KMS-11 (cell line): ENCODE data around the gene FCHO2.

Source experiments
- H2AFZ ChIP-seq: fragments of 200-600 bp; sonication (generic); 2 replicates; pipeline ENCODE4 v1.6.1; 2016; ENCODE audit warnings: antibody characterized with exemption, mixed run types, low read depth
- H3K27ac ChIP-seq: fragments of 200-600 bp; sonication (generic); 2 replicates; pipeline ENCODE4 v1.6.1; 2016; ENCODE audit warnings: mild to moderate bottlenecking, mixed run types
- H3K27me3 ChIP-seq: fragments of 200-600 bp; sonication (generic); 2 replicates; pipeline ENCODE4 v1.6.1; 2017; ENCODE audit warnings: mild to moderate bottlenecking, low read depth, mixed run types, moderate library complexity; ENCODE audit not compliant: insufficient read depth
- H3K36me3 ChIP-seq: fragments of 200-600 bp; sonication (generic); 2 replicates; pipeline ENCODE4 v1.6.1; 2017; ENCODE audit warnings: mild to moderate bottlenecking, mixed run types; ENCODE audit not compliant: insufficient read depth
- H3K4me1 ChIP-seq: fragments of 200-600 bp; sonication (generic); 2 replicates; pipeline ENCODE4 v1.6.1; 2016; ENCODE audit warnings: mild to moderate bottlenecking, low read depth, mixed run types; ENCODE audit not compliant: poor library complexity, severe bottlenecking
- H3K4me2 ChIP-seq: fragments of 200-600 bp; sonication (generic); 2 replicates; pipeline ENCODE4 v1.7.0; 2016; ENCODE audit warnings: mild to moderate bottlenecking, mixed run types
- H3K4me3 ChIP-seq: fragments of 200-600 bp; sonication (generic); IDR thresholded peaks from 2 replicates; pipeline ENCODE4 v1.6.1; 2017; ENCODE audit warnings: low read depth, low read length, mixed read lengths; ENCODE audit not compliant: insufficient read depth
- H3K79me2 ChIP-seq: fragments of 200-600 bp; sonication (generic); 2 replicates; pipeline ENCODE4 v1.6.1; 2016; ENCODE audit warnings: low read depth, mixed run types; ENCODE audit not compliant: insufficient read depth
- H3K9ac ChIP-seq: fragments of 200-600 bp; sonication (generic); 2 replicates; pipeline ENCODE4 v1.6.1; 2016; ENCODE audit warnings: mild to moderate bottlenecking, mixed run types
- H4K20me1 ChIP-seq: fragments of 200-600 bp; sonication (generic); 2 replicates; pipeline ENCODE4 v1.6.1; 2016; ENCODE audit warnings: mild to moderate bottlenecking, mixed run types; ENCODE audit not compliant: insufficient read depth
- TF ChIP-seq, protein P1 (sequence below): fragments of 200-600 bp; sonication (generic); conservative IDR thresholded peaks from 2 replicates; pipeline ENCODE4 v1.6.1; 2017; ENCODE audit warnings: low read depth, mild to moderate bottlenecking, antibody characterized with exemption, low read length, moderate library complexity, mixed read lengths

FCHO2 gene

GRCh38 chr5:72936893-72937292, 18.9 kb upstream of the FCHO2 start:
- Histone ChIP-seq H3K27me3 (no peaks in the 10 kb centered on the region), H3K4me1 (no peaks in the 10 kb centered on the region), H3K4me3 (no peak overlapping the region), H3K36me3 (no peaks in the 10 kb centered on the region), H4K20me1 (no peaks in the 10 kb centered on the region), H3K9ac (no peak overlapping the region), H3K4me2 (no peak overlapping the region), H3K79me2 (no peaks in the 10 kb centered on the region), H3K27ac (no peak overlapping the region), H2AFZ (no peak overlapping the region)
- TF ChIP-seq, protein P1, sequence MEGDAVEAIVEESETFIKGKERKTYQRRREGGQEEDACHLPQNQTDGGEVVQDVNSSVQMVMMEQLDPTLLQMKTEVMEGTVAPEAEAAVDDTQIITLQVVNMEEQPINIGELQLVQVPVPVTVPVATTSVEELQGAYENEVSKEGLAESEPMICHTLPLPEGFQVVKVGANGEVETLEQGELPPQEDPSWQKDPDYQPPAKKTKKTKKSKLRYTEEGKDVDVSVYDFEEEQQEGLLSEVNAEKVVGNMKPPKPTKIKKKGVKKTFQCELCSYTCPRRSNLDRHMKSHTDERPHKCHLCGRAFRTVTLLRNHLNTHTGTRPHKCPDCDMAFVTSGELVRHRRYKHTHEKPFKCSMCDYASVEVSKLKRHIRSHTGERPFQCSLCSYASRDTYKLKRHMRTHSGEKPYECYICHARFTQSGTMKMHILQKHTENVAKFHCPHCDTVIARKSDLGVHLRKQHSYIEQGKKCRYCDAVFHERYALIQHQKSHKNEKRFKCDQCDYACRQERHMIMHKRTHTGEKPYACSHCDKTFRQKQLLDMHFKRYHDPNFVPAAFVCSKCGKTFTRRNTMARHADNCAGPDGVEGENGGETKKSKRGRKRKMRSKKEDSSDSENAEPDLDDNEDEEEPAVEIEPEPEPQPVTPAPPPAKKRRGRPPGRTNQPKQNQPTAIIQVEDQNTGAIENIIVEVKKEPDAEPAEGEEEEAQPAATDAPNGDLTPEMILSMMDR, result no peak

DNA sequence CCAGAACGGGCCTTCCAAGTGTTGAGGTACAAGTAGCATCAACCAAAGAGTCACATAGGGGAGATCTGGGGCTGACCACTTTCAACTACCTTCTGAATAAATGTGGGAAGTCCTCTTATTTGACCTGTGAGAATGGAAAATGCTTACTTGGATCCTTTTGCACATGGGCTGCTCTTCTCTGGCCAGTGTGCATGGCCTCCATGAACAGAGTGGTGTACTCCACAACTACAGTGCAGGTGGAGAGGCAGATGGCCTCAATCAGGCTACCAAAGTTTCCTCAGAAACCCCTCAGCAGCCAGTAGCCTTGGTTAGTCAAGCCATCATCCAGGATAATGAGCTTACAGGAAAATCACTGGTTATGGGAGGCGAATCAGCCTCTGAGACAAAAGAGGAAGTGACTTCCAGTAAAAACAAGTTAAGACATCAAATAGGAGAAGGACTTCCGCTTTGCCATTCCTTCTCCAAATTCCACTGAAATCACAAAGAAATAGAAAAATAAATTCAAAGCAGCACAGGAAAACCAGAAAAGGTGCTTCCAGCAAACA, 18.3 kb upstream of the FCHO2 start:
- Histone ChIP-seq H3K27me3 (no peaks in the 10 kb centered on the region), H3K79me2 (no peaks in the 10 kb centered on the region), H3K4me2 (no peak overlapping the region), H3K9ac (no peak overlapping the region), H3K4me3 (no peak overlapping the region), H3K4me1 (no peaks in the 10 kb centered on the region), H4K20me1 (no peaks in the 10 kb centered on the region), H3K27ac (no peak overlapping the region), H3K36me3 (no peaks in the 10 kb centered on the region), H2AFZ (no peak overlapping the region)
- TF ChIP-seq, protein P1, result no peak

DNA sequence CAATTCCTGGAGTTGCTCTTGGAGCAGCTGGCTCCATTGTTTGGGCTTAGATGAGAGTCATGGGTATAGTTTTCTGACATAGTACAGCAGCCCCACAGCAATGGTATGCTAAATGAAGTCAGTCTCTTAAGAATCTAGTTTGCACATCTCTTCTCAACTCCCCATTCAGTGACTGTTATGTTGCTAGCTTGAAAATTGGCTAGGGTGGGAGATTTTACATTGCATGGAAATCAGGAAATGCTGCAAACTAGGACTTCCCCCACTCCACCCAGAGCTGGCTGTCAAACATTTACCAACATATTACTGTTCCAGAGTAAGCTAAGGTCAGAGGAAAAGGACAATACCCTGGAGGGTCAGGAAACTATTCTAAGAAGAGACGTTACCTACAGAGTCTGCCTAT, 17.6 kb upstream of the FCHO2 start:
- Histone ChIP-seq H3K79me2 (no peaks in the 10 kb centered on the region), H3K9ac (no peak overlapping the region), H3K27ac (no peak overlapping the region), H3K4me2 (no peak overlapping the region), H3K4me3 (no peak overlapping the region), H3K4me1 (no peaks in the 10 kb centered on the region), H2AFZ (no peak overlapping the region), H3K27me3 (no peaks in the 10 kb centered on the region), H3K36me3 (no peaks in the 10 kb centered on the region), H4K20me1 (no peaks in the 10 kb centered on the region)
- TF ChIP-seq, protein P1, result no peak

- no peaks in the 10 kb centered on the region for H4K20me1 ChIP-seq
- H3K4me2 ChIP-seq, result no peak overlapping the region
- no peaks in the 10 kb centered on the region for H3K27me3 ChIP-seq
- no peak overlapping the region for H3K27ac ChIP-seq
- no peaks in the 10 kb centered on the region for H3K79me2 ChIP-seq
- TF ChIP-seq, protein P1, result no peak
- H3K9ac ChIP-seq, result no peak overlapping the region
- H3K4me1 ChIP-seq, result no peaks in the 10 kb centered on the region
- H3K4me3 ChIP-seq, result no peak overlapping the region
- H2AFZ ChIP-seq, result no peak overlapping the region
- no peaks in the 10 kb centered on the region for H3K36me3 ChIP-seq
Measured at GRCh38 chr5:72940082-72940481, 15.8 kb upstream of the FCHO2 start.
